DMS 273 (cell line): ENCODE measurements around the gene ARHGEF10L.
"Not testable (repeated sequence)": the region's sequence is repeated elsewhere in the genome, so short reads cannot be mapped to it uniquely, and the experiment has no call there.

Source experiments
- DNase-seq: peaks from one replicate; lab custom pipeline; 2025; ENCODE audit not compliant: unreplicated experiment; lab: John Stamatoyannopoulos, UW

Gene ARHGEF10L

GRCh38 chr1:17539477-17540254 is at the start of gene ARHGEF10L:
TSS of gene ARHGEF10L (plus strand) at chr1:17539698. CDS start at chr1:17580596, 40,898 bp downstream.
- DNase-seq: peak; percentile 66

GRCh38 chr1:17489768-17490417 is 49.6 kb upstream of the ARHGEF10L start:
- DNase-seq: not testable (repeated sequence)

GRCh38 chr1:17490667-17491066 is 48.8 kb upstream of the ARHGEF10L start:
- not testable (repeated sequence) for DNase-seq

- peak; percentile 85 for DNase-seq
Observed at GRCh38 chr1:17494114-17494729, 45.3 kb upstream of the ARHGEF10L start.

- DNase-seq: no peak
Observed at GRCh38 chr1:17496419-17496818, 43.1 kb upstream of the ARHGEF10L start.

GRCh38 chr1:17498214-17498613 is 41.3 kb upstream of the ARHGEF10L start:
- no peak for DNase-seq

GRCh38 chr1:17502326-17502778 is 37.1 kb upstream of the ARHGEF10L start:
- DNase-seq: peak; percentile 93

- DNase-seq: no peak
Observed at GRCh38 chr1:17503146-17503545, 36.4 kb upstream of the ARHGEF10L start.

GRCh38 chr1:17507200-17507599 is 32.3 kb upstream of the ARHGEF10L start:
- not testable (repeated sequence) for DNase-seq

- peak; percentile 36 for DNase-seq
Observed at GRCh38 chr1:17507915-17508314, 31.6 kb upstream of the ARHGEF10L start.

GRCh38 chr1:17509363-17509762 is 30.1 kb upstream of the ARHGEF10L start:
- DNase-seq: no peak

GRCh38 chr1:17510138-17510537 is 29.4 kb upstream of the ARHGEF10L start:
- DNase-seq: no peak

GRCh38 chr1:17511188-17511587 is 28.3 kb upstream of the ARHGEF10L start:
- no peak for DNase-seq

GRCh38 chr1:17513131-17513530 is 26.4 kb upstream of the ARHGEF10L start:
- DNase-seq: no peak

- no peak for DNase-seq
Observed at GRCh38 chr1:17514776-17515175, 24.7 kb upstream of the ARHGEF10L start.

GRCh38 chr1:17515902-17516301 is 23.6 kb upstream of the ARHGEF10L start:
- peak; percentile 24 for DNase-seq

- DNase-seq: no peak
Observed at GRCh38 chr1:17516303-17517214, 22.9 kb upstream of the ARHGEF10L start.

- no peak for DNase-seq
Observed at GRCh38 chr1:17520041-17520440, 19.5 kb upstream of the ARHGEF10L start.

- no peak for DNase-seq
Observed at GRCh38 chr1:17520473-17521319, 18.8 kb upstream of the ARHGEF10L start.
